HEK293T (cell line): ENCODE measurements around the gene UNCX.

Source experiments
- ARNT ChIP-seq: fragments of 450-650 bp; IDR thresholded peaks from 2 replicates; pipeline ENCODE4 v1.6.1; 2017; ENCODE audit warnings: mild to moderate bottlenecking
- BHLHE40 ChIP-seq: fragments of 450-650 bp; IDR thresholded peaks from 2 replicates; pipeline ENCODE4 v1.6.1; 2016; ENCODE audit warnings: mild to moderate bottlenecking, moderate library complexity, borderline replicate concordance
- CTBP1 ChIP-seq: fragments of 450-650 bp; IDR thresholded peaks from 2 replicates; pipeline ENCODE4 v1.6.1; 2016; ENCODE audit warnings: borderline replicate concordance
- FOXA1 ChIP-seq: fragments of 450-650 bp; IDR thresholded peaks from 2 replicates; pipeline ENCODE4 v1.6.1; 2016; ENCODE audit warnings: mild to moderate bottlenecking
- FOXK2 ChIP-seq: fragments of 450-650 bp; IDR thresholded peaks from 2 replicates; pipeline ENCODE4 v1.6.1; 2016; ENCODE audit warnings: mild to moderate bottlenecking
- NFRKB ChIP-seq: fragments of 450-650 bp; IDR thresholded peaks from 2 replicates; pipeline ENCODE4 v1.6.1; 2016; ENCODE audit warnings: mild to moderate bottlenecking, moderate library complexity
- PKNOX1 ChIP-seq: fragments of 450-650 bp; IDR thresholded peaks from 2 replicates; pipeline ENCODE4 v1.6.1; 2016
- SP1 ChIP-seq: fragments of 450-650 bp; IDR thresholded peaks from 2 replicates; pipeline ENCODE4 v1.6.1; 2017
- SUZ12 ChIP-seq: fragments of 450-650 bp; IDR thresholded peaks from 2 replicates; pipeline ENCODE4 v1.6.1; 2016; ENCODE audit warnings: mild to moderate bottlenecking
- TARDBP ChIP-seq: fragments of 450-650 bp; IDR thresholded peaks from 2 replicates; pipeline ENCODE4 v1.6.1; 2016

- TF ChIP-seq SP1 (no peak), FOXA1 (no peak), BHLHE40 (no peak), PKNOX1 (no peak), ARNT (no peak), CTBP1 (no peak), TARDBP (no peak), FOXK2 (no peak), NFRKB (no peak), SUZ12 (no peak)
Measured at GRCh38 chr7:1260244-1260635, 27.6 kb downstream of the UNCX start.
